ENCODE results near the gene STK32B. TPM values are rescaled to one million over a fixed set of nuclear protein-coding genes. Genes with fewer than 3 reads are reported as not detected.
"Not testable (repeated sequence)": the region's sequence is repeated elsewhere in the genome, so short reads cannot be mapped to it uniquely, and the experiment has no call there.

The STK32B gene
- total RNA-seq, 1 experiment from 2014 or later: 0.03 TPM

DNA sequence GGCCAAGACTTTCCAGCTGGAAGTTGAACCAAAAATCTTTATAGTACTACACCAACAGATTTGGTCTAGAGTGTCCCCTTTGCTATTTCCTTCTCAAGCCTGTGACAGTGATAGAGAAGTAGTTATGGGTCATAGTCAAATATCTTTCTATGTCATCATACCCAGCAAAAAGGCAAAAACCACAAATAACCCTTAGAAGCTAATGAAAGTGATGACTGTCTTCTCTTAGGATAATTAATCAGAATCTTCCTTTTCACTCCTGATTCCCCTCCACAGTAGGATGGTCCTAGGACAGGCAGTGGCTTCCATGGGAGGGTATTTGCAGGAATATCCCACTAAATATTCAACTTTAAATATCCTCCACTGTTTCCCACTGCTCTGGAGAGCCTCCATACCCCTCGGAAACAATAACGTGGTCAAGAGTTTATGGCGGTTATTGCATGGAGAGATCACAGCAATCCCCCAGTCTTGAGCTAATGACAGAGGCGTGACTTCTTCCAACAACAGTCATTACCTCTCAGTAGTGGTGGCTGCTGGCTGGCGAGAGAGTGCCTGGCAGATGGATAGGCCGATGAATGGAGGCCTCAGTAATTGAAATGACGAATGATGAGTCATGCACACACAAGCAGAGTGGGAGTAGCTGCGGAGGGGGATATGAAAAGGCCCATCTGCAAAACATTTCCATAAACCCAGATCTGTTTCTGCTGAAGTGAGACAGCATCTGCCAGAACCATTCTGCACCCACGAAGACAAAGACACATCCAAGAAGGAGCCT is 154.9 kb downstream of the STK32B start:
- DNase-seq (ENCODE audit: low spot score): peak; percentile 76

- no peak for DNase-seq (ENCODE audit: low spot score)
Measured at GRCh38 chr4:5209862-5210261, 158.6 kb downstream of the STK32B start.

DNA sequence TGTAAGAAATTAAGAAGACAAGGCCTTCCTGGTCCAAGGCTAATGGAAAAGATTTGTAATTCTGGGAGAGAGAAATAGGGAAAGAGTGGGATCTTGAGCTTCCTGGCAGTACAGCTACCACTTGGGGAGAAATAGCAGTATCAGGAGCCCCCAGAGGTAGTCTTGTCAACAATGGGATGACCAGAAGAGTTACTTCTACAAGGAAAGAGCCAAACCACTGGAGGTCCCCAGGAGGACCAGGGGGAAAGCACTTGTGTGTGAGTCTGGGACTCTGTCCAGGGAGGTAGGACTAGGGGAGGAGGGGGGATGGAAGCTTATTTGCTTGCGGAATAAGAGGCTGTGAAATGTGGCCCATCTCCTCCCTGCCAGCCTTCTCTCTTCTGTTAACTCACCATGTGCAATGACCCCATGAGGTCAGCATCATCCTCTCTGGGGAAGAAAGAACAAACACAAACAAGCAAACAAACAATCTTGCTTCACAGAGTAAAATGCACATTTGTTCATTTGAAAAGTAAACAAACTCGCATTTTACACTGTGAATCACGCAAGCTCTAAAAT is 160.1 kb downstream of the STK32B start:
- DNase-seq (ENCODE audit: low spot score): no peak

DNA sequence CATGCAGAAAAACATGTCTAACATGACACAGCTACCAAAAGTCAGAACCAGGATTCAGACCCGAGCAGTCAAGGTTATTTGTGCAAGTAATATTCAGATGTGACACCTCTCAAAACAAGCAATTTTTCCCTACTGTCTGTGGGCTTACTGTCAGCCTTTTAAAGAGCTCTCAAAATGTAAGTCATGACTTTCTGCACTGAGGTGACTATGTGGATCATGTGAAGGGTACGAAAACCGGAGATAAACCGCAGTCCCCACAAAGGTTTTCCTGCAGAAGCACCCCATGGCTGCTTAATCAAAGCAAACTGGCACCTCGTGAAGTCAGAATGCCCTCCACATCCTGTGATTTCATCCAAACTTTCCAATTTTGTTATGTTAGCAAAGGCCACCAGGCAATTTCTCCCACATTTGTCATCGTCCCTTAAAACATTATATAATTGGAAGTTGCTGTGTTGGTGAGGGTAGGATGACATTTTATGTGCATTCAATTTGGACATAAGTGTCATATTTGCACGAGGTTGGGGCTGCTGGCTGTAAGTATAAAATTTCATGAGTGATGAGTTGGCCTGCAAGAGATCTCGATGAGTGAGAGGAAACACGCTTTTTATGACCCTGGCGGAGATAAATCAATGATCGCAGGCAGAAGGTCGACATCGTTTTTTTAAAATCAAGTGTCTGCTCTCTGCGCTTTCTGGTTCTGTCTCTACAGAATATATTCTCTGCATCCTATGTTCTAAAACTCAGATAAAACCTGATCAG is 161.2 kb downstream of the STK32B start:
- no peak for DNase-seq (ENCODE audit: low spot score)

DNA sequence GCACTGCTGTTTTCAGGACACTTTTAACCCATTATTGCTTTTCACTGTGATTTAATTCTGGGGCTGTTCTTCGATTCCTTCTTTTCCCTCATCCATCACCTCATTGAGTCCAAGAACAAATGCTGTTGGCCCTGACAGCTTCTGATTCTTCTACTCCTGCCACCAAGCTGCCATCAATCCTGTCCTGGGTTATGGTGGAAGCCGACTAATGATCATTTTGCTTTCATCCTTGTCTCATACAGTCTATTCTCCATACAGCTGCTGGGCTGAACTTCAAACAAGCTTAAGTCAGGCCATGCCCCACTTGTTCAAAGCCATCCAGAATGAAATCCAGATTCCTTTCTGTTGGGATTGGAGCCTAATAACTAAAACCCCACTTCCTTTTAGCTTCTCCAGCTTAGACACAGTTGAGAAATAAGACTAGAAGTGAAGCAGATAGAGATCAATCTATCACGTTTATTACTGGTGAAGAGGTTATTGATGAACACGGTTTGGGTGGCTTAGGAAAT is 161.9 kb downstream of the STK32B start:
- DNase-seq (ENCODE audit: low spot score): no peak

- no peak for DNase-seq (ENCODE audit: low spot score)
Measured at GRCh38 chr4:5215321-5215720, 164.0 kb downstream of the STK32B start.

GRCh38 chr4:5217421-5217820 is 166.1 kb downstream of the STK32B start:
- no peak for DNase-seq (ENCODE audit: low spot score)

GRCh38 chr4:5218376-5219069 is 167.2 kb downstream of the STK32B start:
- no peak for DNase-seq (ENCODE audit: low spot score)

- peak; percentile 39 for DNase-seq (ENCODE audit: low spot score)
Measured at GRCh38 chr4:5220028-5220427, 168.7 kb downstream of the STK32B start.

DNA sequence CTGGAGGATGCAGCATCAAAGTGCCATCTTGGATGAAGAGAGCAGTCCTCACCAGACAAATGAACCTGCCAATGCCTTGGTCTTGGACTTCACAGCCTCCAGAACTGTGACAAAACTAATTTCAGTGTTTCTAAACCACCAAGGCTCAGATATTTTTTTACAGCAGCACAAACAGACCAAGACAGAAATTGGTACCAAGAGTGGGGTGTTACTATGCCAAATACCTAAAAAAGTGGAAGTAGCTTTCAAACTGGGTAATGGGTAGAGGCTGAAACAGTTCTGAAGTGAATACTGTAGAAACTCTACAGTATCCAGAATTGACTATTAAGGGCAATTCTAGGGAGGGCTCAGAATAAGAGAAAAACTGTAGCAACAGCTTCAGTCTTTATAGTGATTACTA is 170.8 kb downstream of the STK32B start:
- no peak for DNase-seq (ENCODE audit: low spot score)

- no peak for DNase-seq (ENCODE audit: low spot score)
Measured at GRCh38 chr4:5222951-5223350, 171.7 kb downstream of the STK32B start.

DNA sequence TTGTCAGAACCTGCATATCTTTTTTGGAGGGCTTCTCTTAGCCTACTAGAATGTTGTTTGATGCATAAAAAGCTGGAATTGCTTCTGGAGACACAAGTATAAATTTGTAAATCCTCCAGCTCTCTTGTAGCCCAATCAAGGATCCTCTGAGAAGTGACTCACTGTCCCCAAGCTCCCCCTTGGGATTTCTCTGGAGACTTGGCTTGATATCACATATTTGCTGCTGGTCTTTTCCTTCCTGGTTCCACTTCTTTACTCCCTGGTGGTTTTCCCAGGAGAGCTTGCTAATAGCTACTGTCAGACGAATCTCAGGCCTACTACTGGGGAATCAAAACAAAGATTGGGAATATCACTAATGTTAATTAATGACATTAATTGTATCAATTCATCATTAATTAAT is 173.1 kb downstream of the STK32B start:
- DNase-seq (ENCODE audit: low spot score): no peak

DNA sequence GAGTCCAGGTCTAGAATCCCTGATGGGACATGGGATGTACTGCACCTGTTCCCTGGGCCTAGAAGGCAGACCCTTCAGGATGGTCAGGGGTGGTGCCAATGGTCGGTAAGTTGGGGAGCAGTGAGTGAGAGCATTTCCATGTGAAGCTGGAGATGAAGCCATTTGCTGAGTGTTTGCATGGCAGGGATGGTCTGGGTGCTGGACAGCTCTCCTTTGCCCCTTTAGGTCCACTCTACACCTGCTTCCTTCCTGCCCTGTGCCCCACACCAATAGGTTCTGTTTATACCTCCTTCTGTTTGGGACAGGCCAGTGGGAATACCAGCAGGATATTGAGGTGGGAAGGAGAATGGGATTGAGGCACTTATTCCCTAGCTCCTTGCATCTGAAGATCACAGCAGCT is 181.3 kb downstream of the STK32B start:
- DNase-seq (ENCODE audit: low spot score): no peak

GRCh38 chr4:5237086-5237660 is 185.9 kb downstream of the STK32B start:
- DNase-seq (ENCODE audit: low spot score): no peak

DNA sequence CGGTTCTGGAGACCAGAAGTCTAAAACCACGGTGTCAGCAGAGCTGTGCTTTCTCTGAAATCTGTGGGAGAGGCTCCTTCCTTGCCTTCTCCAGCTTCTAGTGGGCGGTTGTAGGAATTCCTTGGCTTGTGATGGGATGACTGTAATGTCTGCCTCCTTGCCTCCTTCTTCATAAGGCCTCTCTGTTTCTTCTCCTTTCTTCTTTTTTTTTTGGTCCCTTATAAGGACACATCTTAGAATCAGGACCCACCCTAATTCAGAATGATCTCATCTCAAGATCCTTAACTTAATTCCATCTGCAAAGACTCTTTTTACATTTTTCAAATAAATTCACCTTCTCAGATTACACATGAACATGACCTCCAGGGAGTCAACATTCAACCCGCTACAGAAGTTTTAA is 186.9 kb downstream of the STK32B start:
- DNase-seq (ENCODE audit: low spot score): no peak

GRCh38 chr4:5247061-5247460 is 195.8 kb downstream of the STK32B start:
- DNase-seq (ENCODE audit: low spot score): not testable (repeated sequence)

- DNase-seq (ENCODE audit: low spot score): no peak
Measured at GRCh38 chr4:5247735-5248134, 196.5 kb downstream of the STK32B start.

GRCh38 chr4:5249727-5250126 is 198.4 kb downstream of the STK32B start:
- no peak for DNase-seq (ENCODE audit: low spot score)

GRCh38 chr4:5250536-5250935 is 199.3 kb downstream of the STK32B start:
- not testable (repeated sequence) for DNase-seq (ENCODE audit: low spot score)

GRCh38 chr4:5256421-5256820 is 205.1 kb downstream of the STK32B start:
- no peak for DNase-seq (ENCODE audit: low spot score)

- no peak for DNase-seq (ENCODE audit: low spot score)
Measured at GRCh38 chr4:5257086-5257485, 205.8 kb downstream of the STK32B start.

- DNase-seq (ENCODE audit: low spot score): no peak
Measured at GRCh38 chr4:5259471-5259870, 208.2 kb downstream of the STK32B start.
